GM19372 (cell line): Measurements from ENCODE around the gene MUSK.
"Not testable (repeated sequence)": the region's sequence is repeated elsewhere in the genome, so short reads cannot be mapped to it uniquely, and the experiment has no call there.

Experiments
- ATAC-seq: cut with Tn5 transposase; IDR thresholded peaks from one replicate; pipeline ENCODE4 v1.9.1; 2021; ENCODE audit warnings: mild to moderate bottlenecking, low read depth, moderate library complexity; ENCODE audit not compliant: unreplicated experiment

The MUSK gene

DNA sequence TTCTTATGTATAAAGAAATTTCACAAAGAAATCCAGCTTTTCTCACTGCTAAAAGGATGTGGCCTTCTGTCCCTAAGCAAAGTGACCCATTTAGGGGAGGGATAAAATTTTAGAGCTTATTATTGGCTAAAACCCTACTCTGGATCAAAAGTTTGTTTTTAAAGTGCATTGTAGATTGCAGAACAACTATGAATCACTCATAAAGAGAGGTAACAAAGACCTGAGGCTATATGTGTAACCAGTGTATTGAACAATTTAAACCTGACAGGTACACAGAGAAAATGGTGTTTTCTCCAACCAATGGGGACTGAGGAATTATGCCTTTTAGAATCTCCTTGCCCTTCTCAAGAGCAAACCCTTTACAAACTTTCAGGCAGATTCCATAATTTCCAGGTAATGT lies 86.6 kb downstream of the MUSK start:
- ATAC-seq: no peak

DNA sequence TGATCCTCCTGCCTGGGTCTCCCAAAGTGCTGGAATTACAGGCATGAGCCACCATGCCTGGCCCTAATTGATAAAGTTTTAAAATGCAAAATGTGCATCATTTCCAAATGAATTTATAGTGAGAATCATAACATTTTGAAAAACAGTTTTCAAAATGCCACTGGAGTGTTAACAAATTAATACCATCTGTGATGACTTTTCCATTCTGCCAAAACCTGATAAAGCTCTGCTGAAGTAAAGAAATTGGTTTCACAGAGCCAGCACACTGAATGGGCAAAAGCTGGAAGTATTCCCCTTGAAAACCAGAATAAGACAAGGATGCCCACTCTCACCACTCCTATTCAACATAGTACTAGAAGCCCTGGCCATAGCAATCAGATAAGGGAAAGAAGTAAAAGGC lies 89.6 kb downstream of the MUSK start:
- ATAC-seq: no peak

GRCh38 chr9:110762783-110763182 lies 94.2 kb downstream of the MUSK start:
- no peak for ATAC-seq

GRCh38 chr9:110763568-110763967 lies 95.0 kb downstream of the MUSK start:
- ATAC-seq: no peak

DNA sequence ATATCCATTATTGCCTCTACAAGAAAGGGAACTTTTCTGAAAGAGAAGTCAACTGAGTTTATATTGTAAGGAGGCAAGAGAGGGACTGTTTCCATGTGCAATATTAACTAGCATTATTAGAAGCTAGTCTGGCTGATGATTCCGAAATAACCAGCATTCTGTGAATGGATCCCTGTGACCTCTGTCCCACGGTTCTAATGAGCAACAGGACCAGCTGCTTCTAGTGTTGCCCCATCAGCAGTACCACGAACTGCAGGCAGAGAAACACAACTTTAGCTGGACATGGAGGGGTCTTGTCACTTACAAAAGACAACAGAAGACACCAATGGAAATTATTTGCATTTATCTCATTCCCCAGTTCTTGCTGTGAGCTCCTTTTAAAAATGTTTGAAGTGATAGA lies 95.4 kb downstream of the MUSK start:
- ATAC-seq: no peak

GRCh38 chr9:110765926-110766325 lies 97.3 kb downstream of the MUSK start:
- no peak for ATAC-seq

DNA sequence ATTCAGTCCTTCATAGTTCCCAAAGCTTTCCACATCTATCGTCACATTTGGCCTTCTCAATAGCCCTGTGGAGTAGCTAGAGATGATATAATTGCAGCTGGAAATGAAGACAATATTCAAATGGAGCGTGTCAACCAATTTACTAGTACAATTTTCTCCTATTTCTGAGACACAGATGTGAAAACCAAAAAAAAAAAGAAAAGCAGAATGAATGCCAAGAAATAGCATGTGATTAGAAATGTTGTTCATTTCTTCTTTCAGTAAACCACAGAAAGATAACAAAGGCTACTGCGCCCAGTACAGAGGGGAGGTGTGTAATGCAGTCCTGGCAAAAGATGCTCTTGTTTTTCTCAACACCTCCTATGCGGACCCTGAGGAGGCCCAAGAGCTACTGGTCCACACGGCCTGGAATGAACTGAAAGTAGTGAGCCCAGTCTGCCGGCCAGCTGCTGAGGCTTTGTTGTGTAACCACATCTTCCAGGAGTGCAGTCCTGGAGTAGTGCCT lies 99.0 kb downstream of the MUSK start:
- ATAC-seq: no peak

GRCh38 chr9:110768886-110769285 lies 100.3 kb downstream of the MUSK start:
- no peak for ATAC-seq

- ATAC-seq: no peak
These were observed 101.1 kb downstream of the MUSK start for GRCh38 chr9:110769667-110770066.

DNA sequence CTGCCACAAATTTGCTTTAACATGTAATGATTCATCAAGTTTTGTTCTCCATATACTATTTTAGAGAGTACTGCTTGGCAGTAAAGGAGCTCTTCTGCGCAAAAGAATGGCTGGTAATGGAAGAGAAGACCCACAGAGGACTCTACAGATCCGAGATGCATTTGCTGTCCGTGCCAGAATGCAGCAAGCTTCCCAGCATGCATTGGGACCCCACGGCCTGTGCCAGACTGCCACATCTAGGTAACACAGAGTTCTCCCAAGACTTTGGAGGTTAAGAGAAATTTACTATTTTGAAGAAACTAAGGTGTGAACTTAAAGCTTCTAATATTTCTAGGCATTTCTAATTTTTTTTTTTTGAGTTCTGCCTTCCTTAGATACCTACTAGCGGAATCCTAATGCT lies 107.1 kb downstream of the MUSK start:
- ATAC-seq: no peak

GRCh38 chr9:110776221-110776620 lies 107.6 kb downstream of the MUSK start:
- no peak for ATAC-seq

- no peak for ATAC-seq
These were observed 108.7 kb downstream of the MUSK start for GRCh38 chr9:110777196-110777875.

DNA sequence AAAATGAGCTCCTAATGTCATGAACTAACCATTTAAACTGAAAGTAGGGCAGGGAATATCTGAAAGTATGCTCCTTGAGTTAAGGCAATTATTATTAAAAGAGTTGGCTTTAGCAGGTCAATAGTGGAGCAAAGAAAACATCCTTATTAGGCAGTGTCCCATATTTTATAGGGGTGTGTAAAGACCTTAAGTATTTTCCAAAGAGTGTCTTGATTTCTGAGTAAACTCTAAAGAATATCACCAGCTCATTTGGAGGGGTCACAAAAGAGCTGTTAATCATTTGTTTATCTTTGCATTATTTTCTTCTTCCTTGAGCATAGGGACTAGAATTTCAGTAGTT lies 109.3 kb downstream of the MUSK start:
- ATAC-seq: no peak

DNA sequence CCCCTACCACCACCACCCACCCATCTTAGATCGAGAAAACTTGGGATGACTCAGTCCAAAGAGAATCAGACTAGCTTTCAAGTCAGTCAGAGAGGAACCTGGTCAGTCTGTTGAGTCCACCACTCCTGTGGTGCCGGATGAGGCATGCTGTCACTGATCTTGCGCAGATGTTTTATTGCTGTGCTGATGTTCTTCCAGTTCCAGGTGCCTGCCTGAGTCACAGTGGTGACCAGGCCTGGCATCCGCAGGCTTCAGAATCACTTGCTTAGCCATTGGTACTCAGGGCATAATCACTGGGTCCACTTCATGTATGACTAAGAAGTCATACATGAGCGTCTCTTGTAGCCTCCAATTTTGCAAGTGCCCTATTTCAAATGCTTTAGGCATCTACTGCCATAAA lies 114.1 kb downstream of the MUSK start:
- no peak for ATAC-seq

DNA sequence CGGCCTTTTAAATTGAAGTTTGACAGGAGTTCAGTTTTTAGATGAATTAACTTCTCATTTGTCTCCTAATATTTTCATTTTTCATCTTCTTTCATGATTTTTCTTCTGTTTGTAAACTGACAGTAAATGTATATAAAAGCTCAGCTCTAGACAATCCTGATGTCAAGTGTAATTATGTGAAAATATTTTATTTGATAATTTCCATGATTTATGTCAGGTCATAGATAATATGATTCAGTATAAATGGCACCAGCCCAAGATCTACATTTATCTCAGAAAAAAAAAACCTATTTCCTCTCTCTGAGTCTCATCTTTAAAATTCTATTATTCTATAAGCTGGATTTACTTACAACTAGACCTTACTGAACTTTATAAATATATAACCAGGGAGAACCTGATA lies 115.7 kb downstream of the MUSK start:
- ATAC-seq: no peak

DNA sequence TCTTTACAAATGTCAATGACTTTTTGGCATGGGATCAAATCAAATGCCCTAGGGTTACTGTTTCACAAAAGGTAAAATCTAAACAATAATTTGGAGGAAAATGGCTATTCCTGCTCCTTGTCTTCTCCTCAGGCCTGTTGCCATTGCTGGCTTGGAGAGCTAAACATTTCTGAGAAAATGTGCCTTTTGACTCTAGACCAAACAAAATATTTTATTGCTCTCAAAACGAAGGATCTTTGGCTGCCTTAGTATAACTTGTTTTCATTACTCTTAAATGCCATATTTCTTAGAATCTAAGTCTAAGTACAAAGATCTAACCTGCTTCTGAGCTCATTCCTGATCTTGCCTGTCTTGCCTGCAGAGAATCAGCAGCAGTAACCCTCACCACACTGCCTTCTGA lies 116.6 kb downstream of the MUSK start:
- ATAC-seq: no peak

GRCh38 chr9:110788396-110788795 lies 119.8 kb downstream of the MUSK start:
- not testable (repeated sequence) for ATAC-seq

DNA sequence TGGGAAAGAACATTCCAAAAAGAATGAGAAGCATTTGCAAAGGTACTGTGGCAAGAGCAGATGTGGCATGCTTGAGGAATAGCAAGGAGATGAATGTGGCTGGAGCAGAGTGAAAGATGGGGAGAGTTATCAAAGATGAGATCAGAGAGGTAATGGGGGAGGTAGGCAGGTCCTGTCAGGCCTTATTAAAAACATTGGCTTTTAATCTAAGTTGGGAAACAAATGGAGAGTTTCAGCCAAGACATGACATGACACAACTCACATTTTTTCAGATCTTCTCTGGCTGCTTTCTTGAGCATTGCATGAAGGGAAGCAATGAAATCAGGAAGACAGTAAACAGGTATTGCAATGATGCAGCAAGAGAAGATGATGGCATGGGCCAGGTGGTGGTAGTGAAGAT lies 120.3 kb downstream of the MUSK start:
- no peak for ATAC-seq

- ATAC-seq: no peak
These were observed 129.0 kb downstream of the MUSK start for GRCh38 chr9:110797611-110798010.

DNA sequence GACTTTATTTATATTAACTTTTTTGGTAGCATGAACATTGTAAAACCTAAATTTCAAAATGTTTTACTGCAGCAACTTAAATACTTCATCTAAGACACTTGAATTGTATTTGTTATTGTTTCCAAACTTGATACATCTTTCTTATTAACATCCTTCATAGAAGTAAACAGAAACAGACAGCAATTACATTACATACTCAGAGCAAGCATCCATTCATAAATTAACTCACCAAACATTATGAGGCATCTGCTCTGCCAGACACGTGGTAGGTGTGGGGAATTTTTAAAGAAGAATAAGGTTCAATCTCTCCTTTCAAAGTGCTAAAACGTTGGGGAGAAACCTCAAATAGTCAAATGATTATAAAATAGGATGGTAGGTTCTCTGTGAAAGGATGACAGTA lies 130.8 kb downstream of the MUSK start:
- no peak for ATAC-seq

GRCh38 chr9:110801426-110801825 lies 132.8 kb downstream of the MUSK start:
- ATAC-seq: no peak

DNA sequence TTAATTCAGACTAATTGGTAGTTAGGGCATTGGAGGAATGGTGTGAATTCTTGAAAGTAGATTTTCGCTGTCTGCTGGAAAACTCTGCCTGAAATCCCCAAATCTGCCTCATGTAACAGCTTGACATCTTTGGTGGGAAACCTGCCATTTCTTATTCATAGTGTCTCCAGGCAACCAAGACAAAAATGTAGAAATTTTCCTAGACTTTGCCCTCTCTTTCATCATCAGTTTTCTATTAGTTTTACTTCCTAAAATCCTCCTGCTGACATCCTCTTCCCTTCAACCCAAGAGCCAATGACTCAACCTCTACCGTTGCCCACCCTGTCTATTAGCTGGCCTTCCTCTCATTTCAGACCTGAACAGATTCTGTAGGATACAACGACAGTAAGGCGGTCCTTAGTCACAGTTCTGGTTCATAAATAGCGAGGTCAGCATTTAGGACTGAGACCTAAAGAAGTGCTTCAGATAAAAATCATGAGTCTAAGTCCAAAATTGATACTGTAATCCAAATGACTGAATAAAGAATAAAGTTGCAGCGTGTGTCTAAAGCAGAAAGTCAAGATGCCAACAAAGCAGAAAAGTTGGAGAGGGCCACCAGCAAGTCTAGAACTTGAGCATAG lies 133.9 kb downstream of the MUSK start:
- ATAC-seq: no peak
